Measurements from ENCODE around the gene PICK1.

The PICK1 gene

GRCh38 chr22:38089474-38089851, 32.3 kb downstream of the PICK1 start:
- DNase-seq = no peak

GRCh38 chr22:38097058-38097457, 39.9 kb downstream of the PICK1 start:
- DNase-seq = no peak

- no peak for DNase-seq
Observed at GRCh38 chr22:38097557-38098409, 40.6 kb downstream of the PICK1 start.

GRCh38 chr22:38098410-38099249, 41.4 kb downstream of the PICK1 start:
- DNase-seq = no peak

- no peak for DNase-seq
Observed at GRCh38 chr22:38103641-38104040, 46.4 kb downstream of the PICK1 start.

- no peak for DNase-seq
Observed at GRCh38 chr22:38104084-38104483, 46.9 kb downstream of the PICK1 start.

- DNase-seq = no peak
Observed at GRCh38 chr22:38106814-38107578, 49.8 kb downstream of the PICK1 start.

- DNase-seq = no peak
Observed at GRCh38 chr22:38107692-38108515, 50.7 kb downstream of the PICK1 start.

- no peak for DNase-seq
Observed at GRCh38 chr22:38108561-38109319, 51.5 kb downstream of the PICK1 start.

- DNase-seq = no peak
Observed at GRCh38 chr22:38109371-38110001, 52.3 kb downstream of the PICK1 start.

GRCh38 chr22:38110008-38110862, 53.0 kb downstream of the PICK1 start, which contains the start of gene BAIAP2L2:
BAIAP2L2 (minus strand) TSS chr22:38110684; CDS start chr22:38110525, 159 bp downstream.
- DNase-seq = no peak

GRCh38 chr22:38110863-38111852, 54.0 kb downstream of the PICK1 start:
- DNase-seq = no peak

GRCh38 chr22:38111925-38112355, 54.7 kb downstream of the PICK1 start:
- DNase-seq = no peak

GRCh38 chr22:38112381-38112780, 55.2 kb downstream of the PICK1 start:
- no peak for DNase-seq

- peak; percentile 86 for DNase-seq
Observed at GRCh38 chr22:38114484-38115398, 57.5 kb downstream of the PICK1 start.

- no peak for DNase-seq
Observed at GRCh38 chr22:38115423-38116205, 58.4 kb downstream of the PICK1 start.
